Mucosa of gallbladder (tissue), 1 donor: ENCODE results near the gene RACGAP1. TPM values are rescaled to one million over a fixed set of nuclear protein-coding genes. Genes with fewer than 3 reads are reported as not detected.

ENCODE experiments used
- DNase-seq: peaks from one replicate; pipeline ENCODE4 v3.0.0-alpha.2; 2020; ENCODE audit warnings: low spot score
- total RNA-seq: library from RNA; stranded (reverse); gene quantifications from one replicate; pipeline ENCODE4 v1.2.1, GENCODE V29; 2021
- donor health status: DM: no; HTN: no; CAD: no.

The RACGAP1 gene
- total RNA-seq, 1 donor from 2014 or later: 16.6 TPM

DNA sequence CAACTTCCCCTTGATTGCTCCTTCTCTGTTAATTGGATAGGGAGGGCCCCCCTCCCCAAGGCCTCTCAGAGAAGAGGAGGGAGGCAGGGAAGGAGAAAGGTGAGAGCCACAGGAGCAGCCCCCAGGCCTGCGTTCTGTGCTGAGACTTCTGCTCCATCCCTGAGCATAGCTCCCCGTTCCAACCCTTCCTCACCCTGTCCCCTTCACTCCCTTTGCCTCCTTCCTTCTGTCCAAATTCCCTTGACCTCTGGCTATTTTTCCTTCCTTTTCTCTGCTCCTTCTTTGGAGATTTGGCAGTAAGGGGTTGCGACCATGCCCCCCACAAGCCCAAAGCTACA is 31.3 kb upstream of the RACGAP1 start:
- no peak for DNase-seq

GRCh38 chr12:50055831-50056638 is 30.7 kb upstream of the RACGAP1 start:
- peak; percentile 40 for DNase-seq

DNA sequence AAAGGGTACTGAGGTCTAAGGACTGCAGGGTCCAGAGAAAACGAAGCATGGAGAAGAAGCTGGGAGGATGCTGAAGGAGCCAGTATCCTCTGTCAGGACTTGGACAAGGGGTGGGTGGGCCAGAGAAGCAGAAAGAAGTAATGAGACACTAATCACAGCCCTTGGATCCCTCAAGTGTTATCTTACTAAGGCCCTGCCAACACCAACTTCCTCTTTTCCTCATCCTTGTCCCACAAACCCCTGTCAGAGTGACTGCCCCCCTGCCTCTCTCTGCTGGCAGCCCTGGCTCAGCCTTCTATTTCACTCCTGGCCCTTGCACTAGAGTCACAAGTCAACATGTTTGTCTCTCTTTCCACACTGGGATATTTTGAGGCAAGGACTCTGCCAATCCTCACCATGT is 28.3 kb upstream of the RACGAP1 start:
- no peak for DNase-seq

GRCh38 chr12:50052964-50053363 is 27.7 kb upstream of the RACGAP1 start:
- no peak for DNase-seq

- DNase-seq: no peak
Measured at GRCh38 chr12:50052544-50052943, 27.2 kb upstream of the RACGAP1 start.

DNA sequence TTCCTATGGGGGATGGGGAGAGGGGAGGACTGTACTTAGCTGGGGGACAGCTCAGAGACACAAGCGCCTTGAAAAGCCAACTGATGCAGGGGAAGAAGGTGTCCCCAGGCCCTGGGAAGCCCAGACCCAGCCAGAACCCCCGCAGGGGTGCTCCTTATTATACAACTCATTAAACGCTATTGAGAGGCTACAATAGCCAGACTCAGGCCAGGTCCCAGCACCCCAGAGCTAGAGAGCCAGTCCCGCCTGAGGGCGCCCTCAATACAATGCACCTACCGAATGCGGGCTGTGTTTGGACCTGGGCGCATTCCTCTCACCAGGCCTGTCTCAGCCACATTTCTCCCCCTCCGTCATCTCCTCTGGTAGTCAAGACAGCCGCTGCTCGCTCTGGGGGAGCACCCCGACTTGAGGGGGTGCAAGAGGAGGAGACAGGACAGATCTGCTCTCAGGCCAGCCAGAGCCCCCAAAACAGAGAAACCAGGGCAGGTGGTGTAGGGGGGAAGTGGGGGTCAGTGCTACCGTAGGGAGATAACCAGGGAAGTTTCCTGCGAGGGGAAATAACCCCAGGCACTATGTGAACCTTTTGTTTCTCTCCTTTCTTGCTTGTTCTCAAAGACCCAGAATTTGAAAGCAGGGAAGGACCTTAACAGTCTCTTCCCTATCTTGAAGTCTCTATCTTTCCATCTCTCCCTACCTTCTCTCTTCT is 26.0 kb upstream of the RACGAP1 start:
- DNase-seq: no peak

DNA sequence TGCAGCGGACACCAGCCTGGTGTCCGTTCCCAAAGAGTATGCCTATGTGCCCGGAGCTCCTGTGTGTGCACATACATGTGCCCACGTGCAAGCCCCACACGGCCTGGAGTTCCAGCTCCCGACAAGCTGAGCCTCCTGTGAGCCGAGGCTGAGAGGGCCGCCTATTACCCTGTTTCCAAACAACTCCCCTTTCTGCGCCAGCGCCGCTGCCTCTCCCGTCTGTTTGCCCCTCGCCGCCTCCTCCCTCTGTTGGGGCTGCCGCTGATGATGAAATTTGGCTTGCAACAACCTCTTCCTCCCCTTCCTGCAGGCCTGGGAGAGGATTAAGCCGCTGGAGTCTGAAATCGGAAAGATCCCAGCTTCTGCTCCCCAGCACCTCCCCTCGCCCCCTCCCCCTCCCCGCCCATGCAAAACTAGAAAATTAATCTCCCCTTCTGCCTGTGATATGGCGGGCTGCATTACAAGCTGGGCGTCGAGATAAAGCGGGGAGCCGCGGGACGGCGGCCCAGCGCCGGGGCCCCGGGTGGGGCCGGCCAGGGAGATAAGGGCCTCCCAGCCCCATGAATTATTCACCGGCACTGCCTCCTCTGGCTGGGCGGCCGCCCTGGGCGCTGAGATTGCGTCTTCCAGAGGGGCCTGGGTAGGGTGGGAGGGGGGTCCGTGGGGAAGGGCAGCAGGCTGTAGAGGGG is 25.3 kb upstream of the RACGAP1 start:
- no peak for DNase-seq

DNA sequence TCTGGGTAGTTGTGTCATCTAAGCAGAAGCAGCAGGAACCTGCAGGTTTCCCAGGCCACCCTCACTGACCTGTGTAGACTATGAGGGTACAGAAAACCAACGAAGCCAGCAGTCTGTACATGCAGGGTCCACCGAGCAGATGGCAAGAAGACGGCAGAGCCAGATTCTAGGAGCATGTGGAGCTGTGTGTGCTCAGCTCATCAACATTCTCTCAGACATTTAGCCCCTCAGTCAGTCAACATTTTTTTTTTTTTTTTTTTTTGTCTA is 24.8 kb upstream of the RACGAP1 start:
- no peak for DNase-seq

DNA sequence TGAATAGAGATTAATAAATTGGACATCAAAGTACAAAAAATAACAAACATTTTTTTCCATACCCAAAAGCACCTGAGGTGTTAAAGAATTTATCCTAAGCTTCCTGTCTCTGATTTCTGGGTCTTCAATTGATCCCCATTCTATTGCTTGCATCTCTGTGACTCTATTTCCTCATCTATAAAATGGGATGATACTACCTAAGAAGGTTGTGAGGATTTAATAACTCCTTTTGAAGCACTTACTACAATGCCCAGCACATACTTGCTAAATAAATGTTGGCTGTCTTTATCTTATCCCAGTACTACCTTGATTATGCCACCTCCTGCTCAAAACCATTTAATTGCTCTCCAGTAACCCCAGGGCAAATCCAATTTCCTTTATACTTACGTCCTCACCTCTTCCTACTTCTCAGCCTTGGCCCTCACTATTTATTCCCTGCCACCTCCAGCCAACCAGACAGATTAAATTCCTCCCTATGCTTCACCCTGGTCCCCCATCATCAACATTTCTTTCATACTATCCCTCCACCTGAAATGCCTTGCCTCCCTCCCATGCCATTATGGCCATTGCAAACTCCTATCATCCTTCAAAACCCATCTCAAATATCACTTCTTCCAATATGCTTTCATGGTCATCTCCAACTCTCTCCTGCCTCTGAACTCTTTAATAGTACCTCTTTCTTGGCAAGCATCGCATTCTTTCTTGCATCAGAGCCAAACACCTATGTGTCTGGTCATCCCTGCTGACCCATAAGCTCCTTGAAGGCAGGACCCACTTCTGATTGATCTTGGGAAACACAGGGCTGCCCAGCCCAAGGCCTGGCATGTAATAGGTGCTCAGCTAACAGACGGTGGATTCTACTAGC is 24.2 kb upstream of the RACGAP1 start:
- DNase-seq: no peak

- DNase-seq: no peak
Measured at GRCh38 chr12:50047693-50048250, 22.5 kb upstream of the RACGAP1 start.

DNA sequence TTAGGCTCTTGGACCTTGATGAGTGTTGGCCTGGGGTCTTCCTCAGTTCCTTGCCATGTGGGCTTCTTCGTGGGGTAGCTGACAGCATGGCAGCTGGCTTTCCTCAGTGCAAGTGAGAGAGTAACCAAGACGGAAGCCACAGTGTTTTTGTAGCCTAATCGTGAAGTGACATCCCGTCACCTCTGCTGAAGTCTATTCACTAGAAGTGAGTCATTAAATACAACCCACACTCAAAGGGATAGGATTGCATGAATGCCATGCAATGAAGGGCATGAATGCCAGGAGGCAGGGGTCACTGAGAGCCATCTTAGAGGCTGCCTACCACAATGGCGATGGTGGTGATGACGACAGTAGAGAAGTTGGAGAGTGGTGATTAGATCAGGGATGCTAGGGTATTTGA is 18.6 kb upstream of the RACGAP1 start:
- no peak for DNase-seq

DNA sequence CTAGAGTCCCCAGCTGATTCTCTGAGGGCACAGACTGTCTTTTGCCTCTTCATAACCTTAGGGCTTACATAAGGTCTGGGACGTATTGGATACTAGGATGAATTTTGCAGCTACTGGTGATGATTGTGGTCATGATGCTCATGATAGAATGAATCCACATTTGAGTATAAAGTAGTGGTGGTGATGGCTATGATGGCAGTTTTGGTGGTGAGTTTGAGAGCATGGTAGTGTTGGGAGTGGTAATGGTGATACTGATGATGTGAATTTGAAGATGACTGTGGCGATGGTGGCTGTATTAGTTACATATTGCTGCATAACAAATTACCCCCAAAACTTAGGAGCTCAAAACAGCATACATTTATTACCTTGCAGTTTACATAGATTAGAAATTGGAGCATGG is 18.0 kb upstream of the RACGAP1 start:
- DNase-seq: no peak

GRCh38 chr12:50042693-50043092 is 17.4 kb upstream of the RACGAP1 start:
- DNase-seq: no peak

- DNase-seq: no peak
Measured at GRCh38 chr12:50041962-50042361, 16.7 kb upstream of the RACGAP1 start.

- DNase-seq: no peak
Measured at GRCh38 chr12:50041062-50041860, 16.0 kb upstream of the RACGAP1 start.

DNA sequence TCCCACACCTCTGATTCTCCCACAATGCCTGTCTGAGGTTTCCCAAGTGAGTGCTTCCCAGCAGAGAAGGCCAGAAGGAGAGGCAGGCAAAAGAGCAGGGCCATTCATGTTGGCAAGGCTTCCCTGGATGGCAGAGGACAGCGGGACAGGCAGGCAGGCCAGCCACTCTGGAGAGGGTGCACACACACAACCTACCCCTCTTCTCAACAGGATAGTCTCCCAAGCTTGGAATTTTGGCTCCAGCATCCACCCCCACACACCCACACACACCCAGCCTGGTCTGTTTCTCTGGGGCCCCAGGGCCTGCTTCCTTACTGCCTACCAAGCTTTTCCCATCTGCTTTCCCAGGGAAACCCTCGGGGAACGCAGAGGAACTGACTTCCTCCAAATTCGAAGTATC is 15.4 kb upstream of the RACGAP1 start:
- DNase-seq: no peak

DNA sequence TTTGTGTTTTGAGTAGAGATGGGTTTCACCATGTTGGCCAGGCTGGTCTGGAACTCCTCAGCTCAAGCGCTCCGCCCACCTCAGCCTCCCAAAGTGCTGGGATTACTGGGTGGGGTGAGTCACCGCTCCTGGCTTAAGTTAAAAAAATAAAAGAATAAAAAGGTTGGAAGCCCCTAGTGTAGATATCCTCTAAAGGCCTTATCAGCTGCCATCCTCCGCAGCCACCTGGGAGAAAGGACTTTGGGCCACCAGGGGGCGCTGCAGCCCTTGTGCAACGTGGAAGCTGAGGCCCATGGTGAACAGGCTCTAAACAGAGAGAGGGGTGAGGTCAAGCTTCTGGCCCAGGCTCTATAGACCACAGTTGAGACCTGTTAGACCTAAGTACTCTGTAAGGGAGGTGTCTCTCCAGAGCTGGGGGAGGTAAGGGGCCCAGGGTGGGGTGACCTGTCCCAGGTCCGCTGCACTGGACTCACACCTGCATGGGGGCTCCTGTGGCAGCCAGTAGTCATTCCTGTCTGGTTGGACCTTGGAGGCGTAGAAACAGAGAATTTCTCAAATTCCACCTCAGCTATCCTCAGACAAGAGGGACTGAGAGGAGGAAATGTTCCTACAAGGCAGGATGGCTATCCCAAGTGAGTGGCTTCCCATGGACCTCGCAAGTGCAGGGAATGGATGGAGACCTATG is 14.0 kb upstream of the RACGAP1 start:
- peak; percentile 84 for DNase-seq

GRCh38 chr12:50038336-50038735 is 13.0 kb upstream of the RACGAP1 start:
- DNase-seq: no peak

DNA sequence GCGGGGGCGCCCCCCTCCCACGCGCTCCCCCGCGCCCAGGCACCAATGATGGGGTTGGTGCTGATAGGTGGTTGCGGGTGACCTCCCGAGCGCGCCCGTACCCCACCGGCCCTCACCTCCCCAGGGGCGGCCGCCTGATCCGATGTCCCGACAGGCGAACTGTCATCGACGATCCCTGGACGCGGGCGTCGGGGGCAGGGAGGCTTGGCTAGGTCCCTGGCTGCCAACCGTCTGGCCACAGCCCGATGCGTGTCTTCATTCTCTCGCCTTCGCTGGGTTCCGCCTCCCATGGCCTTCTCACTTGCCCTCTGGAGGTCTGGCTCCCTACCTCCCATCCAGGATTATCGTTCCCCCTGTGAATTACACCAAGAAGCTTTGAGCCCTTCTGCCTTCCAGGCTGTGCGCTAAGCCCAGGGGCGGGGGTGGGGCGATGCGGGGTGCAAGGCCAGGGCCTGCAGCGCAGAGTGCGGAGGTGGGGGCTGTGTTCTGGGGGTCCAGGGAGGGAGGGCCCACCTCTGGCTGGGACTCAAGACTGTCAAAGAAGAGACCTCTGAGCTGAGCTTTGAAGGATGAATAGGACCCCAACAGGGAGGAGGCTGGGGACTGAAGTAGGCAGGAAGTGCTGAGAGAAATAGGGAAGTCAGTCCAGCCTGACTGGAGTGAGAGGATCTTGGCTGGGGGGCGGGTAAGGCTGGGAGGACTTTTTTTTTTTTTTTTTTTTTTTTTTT is 7.7 kb upstream of the RACGAP1 start:
- DNase-seq: no peak

DNA sequence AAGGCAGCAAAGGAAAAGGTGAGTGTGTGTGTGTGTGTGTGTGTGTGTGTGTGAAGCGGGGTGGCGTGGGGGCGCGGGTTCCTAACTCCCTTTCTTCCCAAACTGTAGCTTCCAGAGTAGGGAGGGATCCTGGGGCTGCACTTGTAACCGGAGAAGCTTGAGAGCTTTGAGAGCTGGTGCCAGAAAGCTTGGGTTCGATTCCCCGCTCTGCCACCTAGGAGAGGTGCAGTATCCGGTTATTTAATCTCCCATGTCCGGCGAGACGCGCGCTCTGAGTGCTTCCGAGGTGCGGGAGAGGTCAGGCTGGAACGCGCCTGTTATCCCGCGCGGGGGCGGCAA is 7.2 kb upstream of the RACGAP1 start:
- no peak for DNase-seq
